ENCODE data around the gene ASTL.

ASTL gene

GRCh38 chr2:96143848-96144480 lies 5.7 kb upstream of the ASTL start:
- TF ChIP-seq CREB5 (CRISPR knock-in tag; IDR thresholded peaks at IDR 0.05; ENCODE audit: low read depth) = no peak
- no peak for ATAC-seq

GRCh38 chr2:96143231-96143847 lies 5.0 kb upstream of the ASTL start:
- TF ChIP-seq, protein P1, sequence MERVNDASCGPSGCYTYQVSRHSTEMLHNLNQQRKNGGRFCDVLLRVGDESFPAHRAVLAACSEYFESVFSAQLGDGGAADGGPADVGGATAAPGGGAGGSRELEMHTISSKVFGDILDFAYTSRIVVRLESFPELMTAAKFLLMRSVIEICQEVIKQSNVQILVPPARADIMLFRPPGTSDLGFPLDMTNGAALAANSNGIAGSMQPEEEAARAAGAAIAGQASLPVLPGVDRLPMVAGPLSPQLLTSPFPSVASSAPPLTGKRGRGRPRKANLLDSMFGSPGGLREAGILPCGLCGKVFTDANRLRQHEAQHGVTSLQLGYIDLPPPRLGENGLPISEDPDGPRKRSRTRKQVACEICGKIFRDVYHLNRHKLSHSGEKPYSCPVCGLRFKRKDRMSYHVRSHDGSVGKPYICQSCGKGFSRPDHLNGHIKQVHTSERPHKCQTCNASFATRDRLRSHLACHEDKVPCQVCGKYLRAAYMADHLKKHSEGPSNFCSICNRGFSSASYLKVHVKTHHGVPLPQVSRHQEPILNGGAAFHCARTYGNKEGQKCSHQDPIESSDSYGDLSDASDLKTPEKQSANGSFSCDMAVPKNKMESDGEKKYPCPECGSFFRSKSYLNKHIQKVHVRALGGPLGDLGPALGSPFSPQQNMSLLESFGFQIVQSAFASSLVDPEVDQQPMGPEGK (CRISPR knock-in tag; IDR thresholded peaks at IDR 0.05; ENCODE audit: borderline replicate concordance) = no peak
- TF ChIP-seq ARNTL (CRISPR knock-in tag; IDR thresholded peaks at IDR 0.05; ENCODE audit: borderline replicate concordance, low read depth) (no peak), TSHZ2 (CRISPR knock-in tag; IDR thresholded peaks at IDR 0.05) (no peak), RARB (CRISPR knock-in tag; IDR thresholded peaks at IDR 0.05) (no peak), ESRRG (CRISPR knock-in tag; IDR thresholded peaks at IDR 0.05) (no peak), ZFP3 (CRISPR knock-in tag; IDR thresholded peaks at IDR 0.05) (no peak), CSDC2 (CRISPR knock-in tag; IDR thresholded peaks at IDR 0.05) (no peak), OSR1 (CRISPR knock-in tag; IDR thresholded peaks at IDR 0.05) (no peak), PPARA (CRISPR knock-in tag; IDR thresholded peaks at IDR 0.05; ENCODE audit: borderline replicate concordance) (no peak), TOX (CRISPR knock-in tag; IDR thresholded peaks at IDR 0.05; ENCODE audit: borderline replicate concordance) (no peak), BACH2 (CRISPR knock-in tag; IDR thresholded peaks at IDR 0.05; ENCODE audit: borderline replicate concordance) (no peak)
- ATAC-seq = no peak

- no peak for ATAC-seq
- TF ChIP-seq TOX (CRISPR knock-in tag; IDR thresholded peaks at IDR 0.05; ENCODE audit: borderline replicate concordance) = no peak
- TF ChIP-seq ARNTL (CRISPR knock-in tag; IDR thresholded peaks at IDR 0.05; ENCODE audit: borderline replicate concordance, low read depth) = no peak
- TF ChIP-seq ESRRG (CRISPR knock-in tag; IDR thresholded peaks at IDR 0.05) = no peak
- no peak for TF ChIP-seq GLIS3 (CRISPR knock-in tag; IDR thresholded peaks at IDR 0.05)
- TF ChIP-seq TSHZ2 (CRISPR knock-in tag; IDR thresholded peaks at IDR 0.05) = no peak
- TF ChIP-seq CREB5 (CRISPR knock-in tag; IDR thresholded peaks at IDR 0.05; ENCODE audit: low read depth) = no peak
- TF ChIP-seq CSRNP3 (CRISPR knock-in tag; IDR thresholded peaks at IDR 0.05) = no peak
- TF ChIP-seq, protein P1 (CRISPR knock-in tag; IDR thresholded peaks at IDR 0.05; ENCODE audit: borderline replicate concordance) = no peak
- no peak for TF ChIP-seq ISL1 (CRISPR knock-in tag; IDR thresholded peaks at IDR 0.05)
- no peak for TF ChIP-seq ZNF70 (CRISPR knock-in tag; IDR thresholded peaks at IDR 0.05)
- no peak for TF ChIP-seq ZNF565 (CRISPR knock-in tag; conservative IDR thresholded peaks at IDR 0.05; ENCODE audit: low read depth)
- no peak for TF ChIP-seq ZFP3 (CRISPR knock-in tag; IDR thresholded peaks at IDR 0.05)
- TF ChIP-seq ZFP30 (CRISPR knock-in tag; IDR thresholded peaks at IDR 0.05) = no peak
- TF ChIP-seq OSR1 (CRISPR knock-in tag; IDR thresholded peaks at IDR 0.05) = no peak
- TF ChIP-seq ZC3H10 (CRISPR knock-in tag; IDR thresholded peaks at IDR 0.05) = no peak
- TF ChIP-seq TCF4 (CRISPR knock-in tag; IDR thresholded peaks at IDR 0.05; ENCODE audit: borderline replicate concordance) = no peak
- no peak for TF ChIP-seq SNAI2 (CRISPR knock-in tag; IDR thresholded peaks at IDR 0.05)
Observed at GRCh38 chr2:96142217-96143113, 4.2 kb upstream of the ASTL start.
